Measurements from ENCODE around the gene DUOX1. TPM values are rescaled to one million over a fixed set of nuclear protein-coding genes. Genes with fewer than 3 reads are reported as not detected.
A peak's percentile ranks its signal among the peaks of the same experiment; 100 is the strongest.

DUOX1 gene
- total and polyA plus RNA-seq, 2 of the 13 experiments (the other 11 are each of a cell fraction or from before 2014, with no cell fraction given), result 0.03 TPM; not detected in 1

- TF ChIP-seq ATF7-NPFF (CRISPR knock-in tag; IDR thresholded peaks at IDR 0.05; ENCODE audit: low read depth) (0 out of 2 replicates have a peak, but pooled peaks have one; percentile 53), MIXL1 (CRISPR knock-in tag; IDR thresholded peaks at IDR 0.05) (no peak), IRX3 (CRISPR knock-in tag; IDR thresholded peaks at IDR 0.05; ENCODE audit: borderline replicate concordance, low read depth) (peak; percentile 63; the same call in 1 of the 2 replicates), MEIS2 (CRISPR knock-in tag; IDR thresholded peaks at IDR 0.05) (peak; percentile 37; the same call in 1 of the 2 replicates), ASH2L (IDR thresholded peaks at IDR 0.05; ENCODE audit: insufficient read length, low read depth, low read length) (peak; percentile 43), TFDP1 (CRISPR knock-in tag; IDR thresholded peaks at IDR 0.05; ENCODE audit: borderline replicate concordance) (peak; percentile 74; the same call in 1 of the 2 replicates), HES4 (CRISPR knock-in tag; IDR thresholded peaks at IDR 0.05; ENCODE audit: borderline replicate concordance) (no peak; the same call in 1 of the 2 replicates), POLR2G (IDR thresholded peaks at IDR 0.05; ENCODE audit: low read depth, low read length) (peak; percentile 71), ZNF616 (CRISPR knock-in tag; IDR thresholded peaks at IDR 0.05; ENCODE audit: low read depth) (peak; percentile 54; the same call in 1 of the 2 replicates), ARID4A (CRISPR knock-in tag; IDR thresholded peaks at IDR 0.05; ENCODE audit: borderline replicate concordance) (peak; percentile 53; the same call in 1 of the 2 replicates), RBM39 (IDR thresholded peaks at IDR 0.05; ENCODE audit: low read depth, low read length, poor library complexity, severe bottlenecking) (peak; percentile 35), NKX3-1 (CRISPR knock-in tag; IDR thresholded peaks at IDR 0.05) (no peak), GATAD2A (CRISPR knock-in tag; IDR thresholded peaks at IDR 0.05) (peak; percentile 60), TOPORS (CRISPR knock-in tag; IDR thresholded peaks at IDR 0.05) (peak; percentile 41; the same call in 1 of the 2 replicates), AKAP8 (CRISPR knock-in tag; IDR thresholded peaks at IDR 0.05) (peak; percentile 97), YEATS2 (CRISPR knock-in tag; IDR thresholded peaks at IDR 0.05; ENCODE audit: borderline replicate concordance) (peak; percentile 41; the same call in 1 of the 2 replicates), ATF7 (IDR thresholded peaks at IDR 0.05) (no peak), ATF7 (CRISPR knock-in tag; IDR thresholded peaks at IDR 0.05) (no peak), ZNF326 (CRISPR knock-in tag; IDR thresholded peaks at IDR 0.05; ENCODE audit: borderline replicate concordance) (0 out of 2 replicates have a peak, but pooled peaks have one; percentile 14), ZSCAN21 (CRISPR knock-in tag; IDR thresholded peaks at IDR 0.05; ENCODE audit: borderline replicate concordance) (peak; percentile 82; the same call in 1 of the 2 replicates), RBFOX2 (IDR thresholded peaks at IDR 0.05; ENCODE audit: low read depth, low read length) (peak; percentile 82)
These were observed 37.2 kb downstream of the DUOX1 start (continued) for GRCh38 chr15:45166834-45167630.
